CD4-positive, alpha-beta T cell (primary cell): ENCODE results near the gene TLR4. TPM values are rescaled to one million over a fixed set of nuclear protein-coding genes. Genes with fewer than 3 reads are reported as not detected.

Experiments
- ATAC-seq: fragments of 200-7000 bp; cut with Tn5 transposase; one replicate; pipeline ENCODE4 v1.10.0; 2022; ENCODE audit warnings: mild to moderate bottlenecking; ENCODE audit not compliant: poor library complexity
- CTCF ChIA-PET: fragments of 350-600 bp; sonication (Branson Sonifier 250); formaldehyde crosslinking; loops from one replicate; lab custom pipeline; 2021; ENCODE audit warnings: antibody characterized with exemption, inconsistent platforms; lab: Charles Lee
- POLR2A ChIA-PET: fragments of 350-600 bp; sonication (Branson Sonifier 250); formaldehyde crosslinking; loops from one replicate; lab custom pipeline; 2021; ENCODE audit warnings: antibody characterized with exemption, inconsistent platforms; lab: Charles Lee
- DNase-seq, 14 experiments: peaks; one replicate each; pipeline ENCODE4 v3.0.0-alpha.2; 2013 to 2020; ENCODE audit warnings: mixed read lengths in 2 of 14
- H3K27ac ChIP-seq, 2 donors: one replicate each; pipeline versions ENCODE4 v1.5.1 to v1.7.0; 2013; ENCODE audit warnings: low read length in 2 of 2, low read depth in 1 of 2, mild to moderate bottlenecking in 1 of 2
- H3K27me3 ChIP-seq, 2 experiments: 1 replicate in 1 of 2; 2 replicates in 1 of 2; pipeline versions ENCODE4 v1.6.1 to v1.7.0; 2013; ENCODE audit warnings: low read length in 2 of 2, control low read depth in 1 of 2, mild to moderate bottlenecking in 1 of 2, moderate library complexity in 1 of 2; ENCODE audit not compliant: insufficient read depth in 2 of 2, control insufficient read depth in 1 of 2
- H3K36me3 ChIP-seq: one replicate; pipeline ENCODE4 v1.6.1; 2013; ENCODE audit warnings: low read length, control low read depth; ENCODE audit not compliant: insufficient read depth
- H3K4me1 ChIP-seq: one replicate; pipeline ENCODE4 v1.6.1; 2013; ENCODE audit warnings: low read length, control low read depth; ENCODE audit not compliant: insufficient read depth
- H3K4me3 ChIP-seq: one replicate; pipeline ENCODE4 v1.5.1; 2013; ENCODE audit warnings: mild to moderate bottlenecking, low read length, moderate library complexity
- H3K9me3 ChIP-seq, 2 experiments: 1 replicate in 1 of 2; 2 replicates in 1 of 2; pipeline versions ENCODE4 v1.6.1 to v1.7.0; 2013; ENCODE audit warnings: low read length in 2 of 2, mild to moderate bottlenecking in 2 of 2, control low read depth in 1 of 2, moderate library complexity in 1 of 2; ENCODE audit not compliant: control insufficient read depth in 1 of 2, insufficient read depth in 1 of 2
- H3K27ac Mint-ChIP-seq: one replicate; pipeline ENCODE4 v1.8.0; 2020; ENCODE audit warnings: mixed read lengths
- H3K27me3 Mint-ChIP-seq: one replicate; pipeline ENCODE4 v1.8.0; 2021; ENCODE audit warnings: mixed read lengths
- H3K36me3 Mint-ChIP-seq: one replicate; pipeline ENCODE4 v1.8.0; 2021; ENCODE audit warnings: low read depth, mixed read lengths
- H3K4me1 Mint-ChIP-seq: one replicate; pipeline ENCODE4 v1.8.0; 2021; ENCODE audit warnings: low read depth, mixed read lengths
- H3K4me3 Mint-ChIP-seq: one replicate; pipeline ENCODE4 v1.8.0; 2020; ENCODE audit warnings: mild to moderate bottlenecking, mixed read lengths
- H3K9me3 Mint-ChIP-seq: one replicate; pipeline ENCODE4 v1.8.0; 2020; ENCODE audit warnings: mixed read lengths
- intact Hi-C, 2 experiments: fragments of 100-400 bp; cut with DNase I in 1 of 2; cut with micrococcal nuclease in 1 of 2; formaldehyde crosslinking; loops; one replicate each; pipeline versions ENCODE4 v1.15.1 to v1.9.0; 2023 to 2025; cut with DNase I, micrococcal nuclease
- total RNA-seq, 174 experiments: library from RNA in 2 of 174; stranded (reverse) in 2 of 174; gene quantifications; one replicate each; pipeline ENCODE4 v1.2.3 and lab custom pipeline; 2021 to 2026
- TF ChIP-seq, protein P1 (sequence below): fragments of 200-600 bp; IDR thresholded peaks from one replicate; pipeline ENCODE4 v1.8.0; 2022; ENCODE audit warnings: antibody characterized with exemption, mild to moderate bottlenecking

The TLR4 gene
- total RNA-seq, 2 experiments from 2014 or later, result 0.34 to 0.44 TPM

DNA sequence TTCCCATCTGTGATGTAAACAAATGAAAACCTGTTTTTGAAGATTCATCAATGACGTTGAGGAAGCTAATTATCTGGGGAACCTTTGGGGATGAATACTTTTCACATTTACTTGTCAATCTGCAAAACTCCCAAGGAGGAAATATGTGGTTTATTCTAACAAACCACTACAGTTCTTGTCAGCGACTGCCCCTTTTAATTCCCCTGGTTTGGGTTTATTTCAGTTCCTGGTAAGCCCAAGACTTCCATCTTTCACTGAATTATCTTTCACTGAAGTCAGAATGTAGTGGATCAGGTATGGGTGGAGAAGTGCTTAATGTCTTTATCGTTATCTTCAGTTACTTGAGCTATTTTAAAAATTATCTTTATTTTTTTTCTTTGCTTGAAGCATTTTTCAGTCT lies 40.2 kb downstream of the TLR4 start:
- no peak overlapping the region for H3K4me3 Mint-ChIP-seq
- no peaks in the 10 kb centered on the region for H3K36me3 ChIP-seq
- H3K9me3 Mint-ChIP-seq, result no peaks in the 10 kb centered on the region
- ChIA-PET POLR2A (no interaction called here), CTCF (no interaction called here)
- DNase-seq, result peak in 1 of 14 experiments; percentile 3
- peaks cover 47% of the 10 kb centered on the region for H3K27me3 Mint-ChIP-seq
- no peaks in the 10 kb centered on the region for H3K4me1 Mint-ChIP-seq
- peaks cover 10 to 26% of the 10 kb centered on the region in 2 experiments for H3K27me3 ChIP-seq
- no peaks in the 10 kb centered on the region for H3K4me1 ChIP-seq
- ATAC-seq, result no peak
- H3K4me3 ChIP-seq, result no peak overlapping the region
- TF ChIP-seq, protein P1, sequence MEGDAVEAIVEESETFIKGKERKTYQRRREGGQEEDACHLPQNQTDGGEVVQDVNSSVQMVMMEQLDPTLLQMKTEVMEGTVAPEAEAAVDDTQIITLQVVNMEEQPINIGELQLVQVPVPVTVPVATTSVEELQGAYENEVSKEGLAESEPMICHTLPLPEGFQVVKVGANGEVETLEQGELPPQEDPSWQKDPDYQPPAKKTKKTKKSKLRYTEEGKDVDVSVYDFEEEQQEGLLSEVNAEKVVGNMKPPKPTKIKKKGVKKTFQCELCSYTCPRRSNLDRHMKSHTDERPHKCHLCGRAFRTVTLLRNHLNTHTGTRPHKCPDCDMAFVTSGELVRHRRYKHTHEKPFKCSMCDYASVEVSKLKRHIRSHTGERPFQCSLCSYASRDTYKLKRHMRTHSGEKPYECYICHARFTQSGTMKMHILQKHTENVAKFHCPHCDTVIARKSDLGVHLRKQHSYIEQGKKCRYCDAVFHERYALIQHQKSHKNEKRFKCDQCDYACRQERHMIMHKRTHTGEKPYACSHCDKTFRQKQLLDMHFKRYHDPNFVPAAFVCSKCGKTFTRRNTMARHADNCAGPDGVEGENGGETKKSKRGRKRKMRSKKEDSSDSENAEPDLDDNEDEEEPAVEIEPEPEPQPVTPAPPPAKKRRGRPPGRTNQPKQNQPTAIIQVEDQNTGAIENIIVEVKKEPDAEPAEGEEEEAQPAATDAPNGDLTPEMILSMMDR, result no peak
- no peaks in the 10 kb centered on the region for H3K9me3 ChIP-seq
- no peak overlapping the region for H3K27ac ChIP-seq
- no peaks in the 10 kb centered on the region for H3K36me3 Mint-ChIP-seq
- H3K27ac Mint-ChIP-seq, result no peak overlapping the region
- intact Hi-C loops, result no loop called here

DNA sequence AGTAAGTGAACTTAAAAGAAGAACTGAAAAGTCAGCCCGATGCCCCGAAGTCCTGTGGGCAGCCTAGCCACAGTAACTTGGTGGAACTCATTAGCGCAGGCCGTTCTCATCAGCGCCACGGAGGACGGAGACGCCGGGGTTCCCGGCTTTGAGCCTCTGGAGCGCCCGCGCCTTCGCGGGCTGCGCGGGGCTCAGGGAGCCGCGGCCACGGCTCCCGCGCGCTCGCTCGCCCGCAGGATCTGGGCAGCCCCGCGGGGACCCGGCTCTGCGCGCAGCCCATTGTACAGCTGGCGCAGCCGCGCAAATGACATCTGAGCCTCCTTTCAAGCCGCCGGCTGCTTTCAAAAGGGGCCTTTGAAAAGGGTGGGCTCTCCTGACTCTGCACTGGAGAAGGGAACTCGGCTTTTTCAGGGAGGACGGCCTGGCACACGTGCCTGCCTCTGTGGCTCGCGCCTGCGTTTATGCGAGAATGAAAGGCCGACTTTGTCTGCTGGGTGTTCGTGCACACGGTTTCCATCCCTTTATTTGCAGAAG lies 40.7 kb downstream of the TLR4 start:
- H3K36me3 Mint-ChIP-seq, result no peaks in the 10 kb centered on the region
- TF ChIP-seq, protein P1, result no peak
- H3K27ac Mint-ChIP-seq, result no peak overlapping the region
- H3K4me3 Mint-ChIP-seq, result no peak overlapping the region
- no peaks in the 10 kb centered on the region for H3K9me3 Mint-ChIP-seq
- Histone ChIP-seq H3K9me3 (no peaks in the 10 kb centered on the region), H3K27me3 (peaks cover 10 to 26% of the 10 kb centered on the region in 2 experiments), H3K36me3 (no peaks in the 10 kb centered on the region), H3K4me1 (no peaks in the 10 kb centered on the region), H3K27ac (no peak overlapping the region), H3K4me3 (no peak overlapping the region)
- ChIA-PET POLR2A (no interaction called here), CTCF (no interaction called here)
- no peaks in the 10 kb centered on the region for H3K4me1 Mint-ChIP-seq
- H3K27me3 Mint-ChIP-seq, result peaks cover 47% of the 10 kb centered on the region
- intact Hi-C loops, result no loop called here
- DNase-seq, result peak in 1 of 14 experiments; percentile 6
- no peak for ATAC-seq

DNA sequence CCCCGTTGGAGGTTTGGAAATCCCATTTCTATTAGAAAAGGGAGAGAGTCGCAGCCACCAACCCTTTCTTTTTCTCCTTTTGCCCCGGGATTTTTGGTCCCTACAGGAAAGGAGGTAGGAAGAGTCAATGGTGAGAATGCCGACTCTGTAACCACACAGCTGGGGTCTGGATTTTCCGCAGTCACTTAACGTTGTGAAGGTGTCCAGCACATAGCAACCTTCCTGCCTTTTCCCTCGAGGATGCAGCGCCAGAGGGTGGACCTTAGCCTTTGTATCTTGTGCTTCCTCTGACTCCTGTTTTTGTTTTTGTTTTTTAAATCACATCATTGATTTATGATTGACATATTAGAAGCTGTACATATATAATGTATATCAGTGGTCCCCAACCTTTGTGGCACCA lies 41.4 kb downstream of the TLR4 start:
- Histone ChIP-seq H3K27ac (no peak overlapping the region), H3K36me3 (no peaks in the 10 kb centered on the region), H3K27me3 (peaks cover 10 to 26% of the 10 kb centered on the region in 2 experiments), H3K4me1 (no peaks in the 10 kb centered on the region), H3K4me3 (no peak overlapping the region), H3K9me3 (no peaks in the 10 kb centered on the region)
- H3K4me1 Mint-ChIP-seq, result no peaks in the 10 kb centered on the region
- no peak overlapping the region for H3K27ac Mint-ChIP-seq
- CTCF ChIA-PET, result no interaction called here
- POLR2A ChIA-PET, result no interaction called here
- H3K9me3 Mint-ChIP-seq, result no peaks in the 10 kb centered on the region
- no peak overlapping the region for H3K4me3 Mint-ChIP-seq
- ATAC-seq (no peak), DNase-seq (no peak)
- no peaks in the 10 kb centered on the region for H3K36me3 Mint-ChIP-seq
- H3K27me3 Mint-ChIP-seq, result peaks cover 47% of the 10 kb centered on the region
- TF ChIP-seq, protein P1, result no peak
- intact Hi-C loops, result no loop called here
